Psoas muscle (tissue), 8 donors: Measurements from ENCODE around the gene FMR1. TPM values are rescaled to one million over a fixed set of nuclear protein-coding genes. Genes with fewer than 3 reads are reported as not detected.

Experiments
- ATAC-seq, 4 donors: fragments of 200-7000 bp; cut with Tn5 transposase; one replicate each; pipeline ENCODE4 v1.9.1; 2020; ENCODE audit warnings: moderate library complexity in 3 of 4, mild to moderate bottlenecking in 2 of 4
- DNase-seq, 2 donors: peaks; one replicate each; pipeline ENCODE4 v3.0.0-alpha.2; 2020
- H3K27ac ChIP-seq: fragments of 200-600 bp; one replicate; pipeline ENCODE4 v1.8.0; 2022
- H3K27me3 ChIP-seq, 3 donors: fragments of 200-600 bp in 1 of 3; one replicate each; pipeline versions ENCODE4 v1.6.1 to v1.8.0; 2013 to 2022; ENCODE audit warnings: low read length in 2 of 3, mild to moderate bottlenecking in 2 of 3, moderate library complexity in 1 of 3; ENCODE audit not compliant: insufficient read depth in 3 of 3
- H3K36me3 ChIP-seq, 2 donors: fragments of 200-600 bp in 1 of 2; one replicate each; pipeline versions ENCODE4 v1.6.1 to v1.8.0; 2013 to 2022; ENCODE audit warnings: low read depth in 1 of 2, mild to moderate bottlenecking in 1 of 2, moderate library complexity in 1 of 2; ENCODE audit not compliant: insufficient read depth in 1 of 2
- H3K4me1 ChIP-seq: fragments of 200-600 bp; one replicate; pipeline ENCODE4 v1.8.0; 2022
- H3K4me3 ChIP-seq: fragments of 200-600 bp; one replicate; pipeline ENCODE4 v1.8.0; 2022; ENCODE audit warnings: mild to moderate bottlenecking
- H3K9me3 ChIP-seq: fragments of 200-600 bp; one replicate; pipeline ENCODE4 v1.8.0; 2022
- CTCF ChIP-seq: fragments of 200-600 bp; IDR thresholded peaks from one replicate; pipeline ENCODE4 v1.8.0; 2022; ENCODE audit warnings: antibody characterized with exemption
- WGBS, 3 donors: extraction: QIAGEN DNeasy Blood & Tissue Kit; methylation state at CpG; one replicate each; pipeline versions ENCODE4 v1.1.6 to v1.1.7; 2013; 5-methylcytosine and 5-hydroxymethylcytosine counted together
- intact Hi-C, 2 donors: fragments of 100-400 bp; cut with DNase I; formaldehyde crosslinking; loops; one replicate each; pipeline versions ENCODE4 v1.11.0 to v1.14.2; 2022
- polyA plus RNA-seq, 3 donors: library from polyadenylated mRNA; stranded (reverse); fragments of 200-250 nt; gene quantifications; one replicate each; pipeline ENCODE4 v1.2.3, GENCODE V29; 2013
- total RNA-seq, 4 donors: library from RNA; stranded (reverse); fragmentation: NEBNext Ultra II Directional in 2 of 4; extraction: Animal tissue kit (Norgen Biotek cat#: 25700) in 2 of 4; gene quantifications; one replicate each; pipeline versions ENCODE4 v1.2.1 to v1.2.4, GENCODE V29; 2021 to 2023
- donor health status: healthy with polysubstance abuse.
- donor health status: DM: no; HTN: no; CAD: no; lungs with moderate emphysema.
- donor health status: Bipolar disorder and iron deficiency.
- donor health status: healthy.
- donor health status: DM: yes; HTN: yes; CAD: no.
- donor health status: DM: no; HTN: no; CAD: no.
- donor health status: DM: no; HTN: no; CAD: no.
- donor health status: DM: yes; HTN: yes; CAD: no.

The FMR1 gene
- total and polyA plus RNA-seq, 7 donors, result 6.0 to 11.8 (median 10.5) TPM

DNA sequence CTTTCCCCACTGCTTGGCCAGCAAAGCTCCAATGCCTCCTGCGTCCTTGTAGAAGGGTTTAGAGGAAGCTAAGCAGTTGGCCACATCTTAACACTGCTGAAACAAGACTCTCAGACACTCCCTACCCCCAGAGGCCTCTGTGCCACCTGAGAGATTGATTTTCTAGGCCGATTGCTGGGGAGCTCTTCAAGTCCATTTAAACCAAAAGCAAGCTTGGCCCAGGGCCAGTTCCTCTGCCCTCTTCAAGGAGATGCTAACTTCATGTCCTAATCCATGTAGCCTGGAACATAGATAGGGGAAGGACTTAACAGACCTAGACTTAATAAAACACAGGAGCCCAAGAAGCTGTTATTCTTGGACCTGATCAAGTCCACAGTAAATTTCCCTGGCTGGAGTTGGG lies 42.3 kb downstream of the FMR1 start:
- WGBS, 3 donors, result 29 to 100% (median 45%) methylated on average over 1 to 2 of the region's 2 CpGs
- DNase-seq (no peak), ATAC-seq (no peak)
- H3K27ac ChIP-seq, result no peak overlapping the region
- no peak for TF ChIP-seq CTCF
- H3K4me3 ChIP-seq, result no peak overlapping the region
- H3K36me3 ChIP-seq, result no peaks in the 10 kb centered on the region
- H3K4me1 ChIP-seq, result no peaks in the 10 kb centered on the region
- intact Hi-C loops, result no loop called here
- H3K27me3 ChIP-seq, result no peaks in the 10 kb centered on the region
- no peaks in the 10 kb centered on the region for H3K9me3 ChIP-seq

GRCh38 chrX:147957291-147957690 lies 45.6 kb downstream of the FMR1 start:
- H3K27me3 ChIP-seq, result no peaks in the 10 kb centered on the region
- H3K36me3 ChIP-seq, result no peaks in the 10 kb centered on the region
- no peak for ATAC-seq
- TF ChIP-seq CTCF, result no peak
- H3K4me3 ChIP-seq, result no peak overlapping the region
- intact Hi-C loops, result no loop called here
- no peak overlapping the region for H3K27ac ChIP-seq
- WGBS, 3 donors, result 54 to 83% (median 82%) methylated on average over 2 of the region's 2 CpGs
- no peaks in the 10 kb centered on the region for H3K4me1 ChIP-seq
- H3K9me3 ChIP-seq, result no peaks in the 10 kb centered on the region
- no peak for DNase-seq

GRCh38 chrX:147958291-147958690 lies 46.6 kb downstream of the FMR1 start:
- H3K4me1 ChIP-seq, result no peaks in the 10 kb centered on the region
- intact Hi-C loops, result no loop called here
- DNase-seq (no peak), ATAC-seq (no peak)
- H3K27me3 ChIP-seq, result no peaks in the 10 kb centered on the region
- no peak for TF ChIP-seq CTCF
- no peak overlapping the region for H3K27ac ChIP-seq
- H3K9me3 ChIP-seq, result no peaks in the 10 kb centered on the region
- H3K4me3 ChIP-seq, result no peak overlapping the region
- 40 to 50% (median 49%) methylated on average over 1 of the region's 1 CpG for WGBS, 3 donors
- H3K36me3 ChIP-seq, result no peaks in the 10 kb centered on the region

- Histone ChIP-seq H3K36me3 (no peaks in the 10 kb centered on the region), H3K9me3 (no peaks in the 10 kb centered on the region), H3K4me1 (no peaks in the 10 kb centered on the region), H3K27me3 (no peaks in the 10 kb centered on the region), H3K4me3 (no peak overlapping the region), H3K27ac (no peak overlapping the region)
- no peak for TF ChIP-seq CTCF
- no peak for ATAC-seq
- WGBS, 3 donors, result 59 to 83% (median 71%) methylated on average over 2 of the region's 2 CpGs
- intact Hi-C loops, result no loop called here
- DNase-seq, result no peak
Measured at GRCh38 chrX:147960722-147961121, 49.0 kb downstream of the FMR1 start.

DNA sequence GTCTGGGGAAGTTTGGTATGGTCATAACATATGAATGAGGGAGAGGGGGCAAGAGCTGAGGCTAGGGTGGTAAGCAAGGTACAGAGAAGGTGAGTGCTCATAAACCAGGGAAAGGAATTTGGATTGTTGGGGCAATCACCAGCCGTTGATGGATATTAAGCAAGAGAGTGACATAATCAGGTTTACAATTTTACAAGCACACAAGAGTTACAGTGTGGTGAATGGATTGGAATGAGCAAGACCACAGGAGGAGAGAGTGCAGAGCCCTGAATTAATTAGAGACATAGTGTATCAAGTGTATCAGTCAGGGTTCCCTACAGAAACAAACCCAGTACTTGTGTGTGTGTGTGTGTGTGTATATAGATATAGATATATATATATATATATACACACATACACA lies 50.8 kb downstream of the FMR1 start:
- Histone ChIP-seq H3K27me3 (no peaks in the 10 kb centered on the region), H3K27ac (no peak overlapping the region), H3K4me3 (no peak overlapping the region), H3K4me1 (no peaks in the 10 kb centered on the region), H3K36me3 (no peaks in the 10 kb centered on the region), H3K9me3 (no peaks in the 10 kb centered on the region)
- TF ChIP-seq CTCF, result no peak
- intact Hi-C loops, result no loop called here
- ATAC-seq (no peak), DNase-seq (no peak)
- WGBS, 3 donors, result 47 to 63% (median 50%) methylated on average over 1 of the region's 1 CpG
